ENCODE results near the gene LRATD1.

DNA sequence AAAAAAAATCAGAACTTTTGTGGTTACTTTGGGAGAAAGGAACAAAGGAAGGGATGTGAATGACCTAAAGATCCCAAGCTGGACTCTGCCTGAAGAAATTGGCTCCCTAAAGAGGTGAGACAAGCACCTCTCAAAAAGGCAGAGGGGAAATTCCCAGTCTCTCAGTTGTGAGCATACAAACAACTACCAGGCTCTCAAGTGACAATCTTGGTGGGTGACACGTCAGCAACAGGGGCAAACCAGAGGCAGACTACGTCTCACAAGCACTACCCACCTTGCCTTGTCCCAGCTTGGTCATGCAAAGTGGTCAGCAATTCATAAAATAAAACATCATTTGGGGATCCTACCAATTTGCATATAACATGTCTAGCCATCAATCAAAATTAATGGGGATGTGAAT lies 24.3 kb upstream of the LRATD1 start:
- TF ChIP-seq, protein P1, sequence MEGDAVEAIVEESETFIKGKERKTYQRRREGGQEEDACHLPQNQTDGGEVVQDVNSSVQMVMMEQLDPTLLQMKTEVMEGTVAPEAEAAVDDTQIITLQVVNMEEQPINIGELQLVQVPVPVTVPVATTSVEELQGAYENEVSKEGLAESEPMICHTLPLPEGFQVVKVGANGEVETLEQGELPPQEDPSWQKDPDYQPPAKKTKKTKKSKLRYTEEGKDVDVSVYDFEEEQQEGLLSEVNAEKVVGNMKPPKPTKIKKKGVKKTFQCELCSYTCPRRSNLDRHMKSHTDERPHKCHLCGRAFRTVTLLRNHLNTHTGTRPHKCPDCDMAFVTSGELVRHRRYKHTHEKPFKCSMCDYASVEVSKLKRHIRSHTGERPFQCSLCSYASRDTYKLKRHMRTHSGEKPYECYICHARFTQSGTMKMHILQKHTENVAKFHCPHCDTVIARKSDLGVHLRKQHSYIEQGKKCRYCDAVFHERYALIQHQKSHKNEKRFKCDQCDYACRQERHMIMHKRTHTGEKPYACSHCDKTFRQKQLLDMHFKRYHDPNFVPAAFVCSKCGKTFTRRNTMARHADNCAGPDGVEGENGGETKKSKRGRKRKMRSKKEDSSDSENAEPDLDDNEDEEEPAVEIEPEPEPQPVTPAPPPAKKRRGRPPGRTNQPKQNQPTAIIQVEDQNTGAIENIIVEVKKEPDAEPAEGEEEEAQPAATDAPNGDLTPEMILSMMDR (IDR thresholded peaks at IDR 0.05; ENCODE audit: poor library complexity, severe bottlenecking): no peak
- no peak for TF ChIP-seq RAD21 (conservative IDR thresholded peaks at IDR 0.05)
- TF ChIP-seq EZH2 (IDR thresholded peaks at IDR 0.05; ENCODE audit: borderline replicate concordance, insufficient read depth, low read length, poor library complexity, severe bottlenecking): no peak
- TF ChIP-seq POLR2AphosphoS5 (IDR thresholded peaks at IDR 0.05): no peak
- TF ChIP-seq TAF1 (IDR thresholded peaks at IDR 0.05; ENCODE audit: low read depth): no peak
- no peak for TF ChIP-seq EP300 (conservative IDR thresholded peaks at IDR 0.05; ENCODE audit: poor library complexity, severe bottlenecking)
- TF ChIP-seq MXI1 (conservative IDR thresholded peaks at IDR 0.05; ENCODE audit: poor library complexity, severe bottlenecking): no peak

Measured in neural cell (in vitro differentiated cells).